PC-3 (cell line): Measurements from ENCODE around the gene DNMT3L.

Experiments
- CTCF ChIP-seq: fragments of 300-600 bp; sonication (generic); conservative IDR thresholded peaks from 2 replicates; pipeline ENCODE4 v1.5.1; 2017; ENCODE audit warnings: antibody characterized with exemption, low read depth, mild to moderate bottlenecking, low read length
- EZH2phosphoT487 ChIP-seq: fragments of 300-600 bp; sonication (generic); IDR thresholded peaks from 2 replicates; pipeline ENCODE4 v1.6.1; 2018; ENCODE audit warnings: mild to moderate bottlenecking, antibody characterized with exemption, low read length, borderline replicate concordance

GRCh38 chr21:44279354-44280260 is 17.9 kb upstream of the DNMT3L start:
- TF ChIP-seq CTCF (no peak), EZH2phosphoT487 (no peak)
